Measurements from ENCODE around the gene EIF4ENIF1. TPM values are rescaled to one million over a fixed set of nuclear protein-coding genes. Genes with fewer than 3 reads are reported as not detected.

EIF4ENIF1 gene
- total RNA-seq, 6 donors from 2014 or later = 15.5 to 25.2 (median 23.3) TPM

- H3K27ac ChIP-seq = peak overlapping the region in 2 of 4 donors; percentile 93 to 98
These were observed 2.5 kb upstream of the EIF4ENIF1 start for GRCh38 chr22:31492151-31492550.

DNA sequence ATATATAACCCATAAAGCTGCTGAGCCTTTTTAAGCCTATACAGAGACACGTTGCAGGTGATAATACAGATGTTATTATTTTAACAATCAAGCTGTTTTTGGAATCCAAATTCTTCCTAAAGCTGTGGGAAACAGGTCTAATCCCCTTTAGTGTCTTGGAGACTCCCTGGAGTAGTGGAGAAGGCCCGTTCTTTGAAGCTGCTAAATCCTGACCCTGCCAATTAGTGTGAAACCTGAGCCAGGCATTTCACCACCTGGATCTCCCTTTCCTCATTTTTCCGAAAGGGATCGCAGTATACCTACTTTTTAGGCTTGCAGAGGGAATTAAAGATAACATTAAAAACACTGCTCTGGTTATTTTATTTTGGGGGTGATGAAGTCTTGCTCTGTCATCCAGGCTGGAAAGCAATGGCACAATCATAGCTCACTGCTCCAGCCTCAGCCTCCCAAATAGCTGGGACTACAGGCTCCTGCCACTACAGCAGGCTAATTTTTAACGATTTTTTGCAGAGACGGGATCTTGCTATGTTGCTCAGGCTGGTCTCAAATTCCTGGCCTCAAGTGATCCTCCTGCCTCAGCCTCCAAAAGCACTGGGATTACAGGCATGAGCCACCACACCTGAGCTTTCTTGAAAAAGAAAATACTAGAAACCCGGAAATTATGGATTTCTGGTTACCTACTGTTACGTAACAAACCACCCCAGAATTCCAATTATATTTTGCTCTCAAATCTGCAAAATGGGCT, 1.7 kb upstream of the EIF4ENIF1 start:
- H3K9me3 ChIP-seq = no peaks in the 10 kb centered on the region
- DNase-seq (no peak), ATAC-seq (ENCODE audit: low FRiP score in 2 of 2) (no peak)
- peak overlapping the region in 2 of 4 donors; percentile 92 to 93 for H3K4me3 ChIP-seq
- peak overlapping the region; percentile 92 to 99 (median 96) for H3K27ac ChIP-seq
- peaks cover 25 to 41% (median 30%) of the 10 kb centered on the region in 4 donors for H3K4me1 ChIP-seq
- H3K27me3 ChIP-seq = no peaks in the 10 kb centered on the region
- 82 to 90% methylated on average over 8 of the region's 8 CpGs for WGBS, 2 donors
- no peak for TF ChIP-seq CTCF (IDR thresholded peaks at IDR 0.05)
- peaks cover 0 to 15% (median 5%) of the 10 kb centered on the region in 4 donors for H3K36me3 ChIP-seq

More at GRCh38 chr22:31492151-31492550, 2.5 kb upstream of the EIF4ENIF1 start:
- no peak for ATAC-seq (ENCODE audit: low FRiP score in 2 of 2)
- H3K27me3 ChIP-seq = no peaks in the 10 kb centered on the region
- WGBS, 2 donors = 94 to 98% methylated on average over 3 of the region's 3 CpGs
- H3K36me3 ChIP-seq = peaks cover 0 to 8% (median under 1%) of the 10 kb centered on the region in 4 donors
- TF ChIP-seq POLR2AphosphoS5 (IDR thresholded peaks at IDR 0.05) (no peak), EP300 (IDR thresholded peaks at IDR 0.05) (no peak), POLR2A (IDR thresholded peaks at IDR 0.05) (no peak), CTCF (IDR thresholded peaks at IDR 0.05) (no peak)
- H3K4me3 ChIP-seq = no peak overlapping the region
- no peaks in the 10 kb centered on the region for H3K9me3 ChIP-seq
- DNase-seq = no peak
- H3K4me1 ChIP-seq = peaks cover 28 to 47% (median 33%) of the 10 kb centered on the region in 4 donors

GRCh38 chr22:31490496-31490925, 869 bp upstream of the EIF4ENIF1 start:
- H3K27ac ChIP-seq = peak overlapping the region; percentile 92 to 99 (median 96)
- H3K4me1 ChIP-seq = peaks cover 22 to 38% (median 28%) of the 10 kb centered on the region in 4 donors
- no peaks in the 10 kb centered on the region for H3K27me3 ChIP-seq
- peak overlapping the region; percentile 85 to 96 (median 92) for H3K4me3 ChIP-seq
- TF ChIP-seq CTCF (IDR thresholded peaks at IDR 0.05) (peak in 4 of 6 experiments; percentile 4 to 46 (median 34)), POLR2AphosphoS5 (IDR thresholded peaks at IDR 0.05) (peak in 1 of 2 donors; percentile 51), POLR2A (IDR thresholded peaks at IDR 0.05) (peak in 2 of 4 donors; percentile 6 to 14), EP300 (IDR thresholded peaks at IDR 0.05) (no peak)
- 1 to 3% methylated on average over 15 of the region's 15 CpGs for WGBS, 2 donors
- no peaks in the 10 kb centered on the region for H3K9me3 ChIP-seq
- peaks cover 0 to 18% (median 7%) of the 10 kb centered on the region in 4 donors for H3K36me3 ChIP-seq
- DNase-seq (peak in 1 of 2 donors; percentile 83), ATAC-seq (ENCODE audit: low FRiP score in 2 of 2) (peak; percentile 81 to 86)

GRCh38 chr22:31488988-31489617, 539 bp downstream of the EIF4ENIF1 start:
- DNase-seq (peak in 1 of 2 donors; percentile 56), ATAC-seq (ENCODE audit: low FRiP score in 2 of 2) (peak in 1 of 2 donors; percentile 41)
- WGBS, 2 donors = 0% methylated on average over 9 to 12 of the region's 61 CpGs
- peak overlapping the region; percentile 85 to 96 (median 92) for H3K4me3 ChIP-seq
- H3K4me1 ChIP-seq = peaks cover 19 to 34% (median 23%) of the 10 kb centered on the region in 4 donors
- TF ChIP-seq POLR2A (IDR thresholded peaks at IDR 0.05) = no peak
- peak overlapping the region; percentile 92 to 99 (median 96) for H3K27ac ChIP-seq
- H3K27me3 ChIP-seq = no peaks in the 10 kb centered on the region
- peaks cover 4 to 32% (median 14%) of the 10 kb centered on the region in 4 donors for H3K36me3 ChIP-seq
- no peaks in the 10 kb centered on the region for H3K9me3 ChIP-seq

DNA sequence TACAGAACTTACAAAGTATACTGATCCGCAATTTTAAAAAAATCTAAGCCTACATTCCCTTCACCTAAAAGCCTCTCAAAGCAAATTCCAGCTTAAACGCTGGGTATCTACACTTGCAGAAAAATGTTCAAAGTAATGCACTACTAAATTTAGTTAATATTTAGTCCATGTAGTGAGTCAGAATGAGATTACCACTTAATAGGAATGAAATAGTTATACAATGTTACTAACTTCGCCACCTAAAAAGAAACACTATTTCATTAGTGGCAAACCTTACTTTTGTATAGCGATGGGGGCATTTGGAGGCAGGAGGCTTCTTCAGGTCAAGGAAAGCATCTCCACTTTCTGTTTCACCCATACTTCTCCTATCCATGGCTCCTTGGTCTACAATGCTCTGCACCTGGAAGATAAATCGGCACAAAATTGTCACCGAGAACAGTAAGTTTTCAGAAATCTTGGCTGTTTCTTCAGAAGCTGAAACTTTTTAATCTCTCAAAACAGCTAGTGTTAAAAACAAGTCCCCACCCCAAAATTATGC, 1.2 kb downstream of the EIF4ENIF1 start:
- Histone ChIP-seq H3K27me3 (no peaks in the 10 kb centered on the region), H3K9me3 (no peaks in the 10 kb centered on the region), H3K36me3 (peaks cover 4 to 39% (median 14%) of the 10 kb centered on the region in 4 donors), H3K4me1 (peaks cover 19 to 34% (median 23%) of the 10 kb centered on the region in 4 donors), H3K27ac (peak overlapping the region; percentile 92 to 99 (median 96)), H3K4me3 (peak overlapping the region in 3 of 4 donors; percentile 92 to 96 (median 93))
- ATAC-seq (ENCODE audit: low FRiP score in 2 of 2) (no peak), DNase-seq (no peak)
- TF ChIP-seq CTCF (IDR thresholded peaks at IDR 0.05) = no peak
- no peak for TF ChIP-seq EP300 (IDR thresholded peaks at IDR 0.05)
- no peak for TF ChIP-seq POLR2A (IDR thresholded peaks at IDR 0.05)
- TF ChIP-seq POLR2AphosphoS5 (IDR thresholded peaks at IDR 0.05) = no peak
- WGBS, 2 donors = 71 to 72% methylated on average over 6 of the region's 6 CpGs

All from upper lobe of left lung (tissue), 6 donors.